IMR-90 (cell line): ENCODE measurements around the gene OR52B6. TPM values are rescaled to one million over a fixed set of nuclear protein-coding genes. Genes with fewer than 3 reads are reported as not detected.

ENCODE experiments used
- ATAC-seq: fragments of 200-7000 bp; cut with Tn5 transposase; 2 replicates; pipeline ENCODE4 v1.9.1; 2020; ENCODE audit warnings: low read depth, mild to moderate bottlenecking, moderate library complexity
- BruUV-seq: library from RNA; stranded (reverse); fragments of 400-500 nt; replicated peaks from 2 replicates; lab custom pipeline; 2021; lab: Mats Ljungman, UMichigan
- CTCF ChIA-PET: fragments of 300-600 bp; formaldehyde crosslinking; extraction: SDS; loops from one replicate; lab custom pipeline; 2021; ENCODE audit warnings: antibody characterized with exemption; lab: Yijun Ruan, JAX
- POLR2A ChIA-PET: fragments of 300-600 bp; sonication (Branson Sonifier 250); formaldehyde crosslinking; loops from one replicate; lab custom pipeline; 2022; ENCODE audit warnings: antibody characterized with exemption; ENCODE audit not compliant: unreplicated experiment; lab: Charles Lee
- DNase-seq: peaks from one replicate; pipeline ENCODE4 v3.0.0; 2013
- H2AFZ ChIP-seq: replicated peaks from 2 replicates; pipeline ENCODE3; 2013; ENCODE audit warnings: low read length, mild to moderate bottlenecking; ENCODE audit not compliant: poor library complexity
- H2AK5ac ChIP-seq: 2 replicates; pipeline ENCODE4 v1.6.1; 2013; ENCODE audit warnings: low read depth, low read length, inconsistent platforms
- H2AK9ac ChIP-seq: replicated peaks from 2 replicates; pipeline ENCODE3; 2013; ENCODE audit warnings: mild to moderate bottlenecking, low read depth, low read length, moderate library complexity; ENCODE audit not compliant: poor library complexity
- H2BK120ac ChIP-seq: 2 replicates; pipeline ENCODE4 v1.6.1; 2013; ENCODE audit warnings: low read depth, low read length, inconsistent platforms
- H2BK15ac ChIP-seq: 3 replicates; pipeline ENCODE4 v1.6.1; 2013; ENCODE audit warnings: low read depth, low read length, inconsistent platforms
- H2BK20ac ChIP-seq: 2 replicates; pipeline ENCODE4 v1.6.1; 2013; ENCODE audit warnings: low read depth, mild to moderate bottlenecking, inconsistent platforms, low read length, moderate library complexity
- H2BK5ac ChIP-seq: 2 replicates; pipeline ENCODE4 v1.6.1; 2013; ENCODE audit warnings: mild to moderate bottlenecking, low read depth, low read length, inconsistent platforms; ENCODE audit not compliant: poor library complexity, severe bottlenecking
- H3K14ac ChIP-seq: replicated peaks from 2 replicates; pipeline ENCODE4 v1.6.1; 2013; ENCODE audit warnings: low read depth, low read length, inconsistent platforms
- H3K18ac ChIP-seq: 2 replicates; pipeline ENCODE4 v1.6.1; 2013; ENCODE audit warnings: low read depth, low read length, control low read depth
- H3K23ac ChIP-seq: 2 replicates; pipeline ENCODE4 v1.6.1; 2013; ENCODE audit warnings: low read depth, low read length, inconsistent platforms
- H3K27ac ChIP-seq: 2 replicates; pipeline ENCODE4 v1.5.1; 2013; ENCODE audit warnings: mild to moderate bottlenecking, control low read depth, low read length; ENCODE audit not compliant: insufficient read depth
- H3K27me3 ChIP-seq: 2 replicates; pipeline ENCODE4 v1.6.1; 2013; ENCODE audit warnings: low read length; ENCODE audit not compliant: control insufficient read depth, insufficient read depth
- H3K36me3 ChIP-seq: 2 replicates; pipeline ENCODE4 v1.6.1; 2013; ENCODE audit warnings: low read length, mixed read lengths; ENCODE audit not compliant: control insufficient read depth, insufficient read depth
- H3K4ac ChIP-seq: 2 replicates; pipeline ENCODE4 v1.6.1; 2013; ENCODE audit warnings: low read depth, low read length, inconsistent platforms
- H3K4me1 ChIP-seq: 2 replicates; pipeline ENCODE4 v1.6.1; 2013; ENCODE audit warnings: low read length, mixed read lengths; ENCODE audit not compliant: control insufficient read depth, insufficient read depth
- H3K4me2 ChIP-seq: 2 replicates; pipeline ENCODE4 v1.6.1; 2013; ENCODE audit warnings: low read depth, mild to moderate bottlenecking, control low read depth, low read length, moderate library complexity
- H3K4me3 ChIP-seq: 2 replicates; pipeline ENCODE4 v1.5.1; 2013; ENCODE audit warnings: low read depth, mild to moderate bottlenecking, control low read depth, low read length, moderate library complexity; ENCODE audit not compliant: insufficient read depth
- H3K56ac ChIP-seq: 2 replicates; pipeline ENCODE4 v1.6.1; 2013; ENCODE audit warnings: low read length, inconsistent platforms; ENCODE audit not compliant: insufficient read depth; ENCODE audit errors: extremely low read depth
- H3K79me1 ChIP-seq, 2 experiments: 2 replicates each; pipeline ENCODE4 v1.6.1; 2013; ENCODE audit warnings: low read length in 2 of 2, inconsistent platforms in 1 of 2, low read depth in 1 of 2
- H3K9ac ChIP-seq: 2 replicates; pipeline ENCODE4 v1.6.1; 2013; ENCODE audit warnings: low read depth, low read length, control low read depth
- H3K9me1 ChIP-seq: 2 replicates; pipeline ENCODE4 v1.6.1; 2013; ENCODE audit warnings: low read length, inconsistent platforms; ENCODE audit not compliant: insufficient read depth
- H3K9me3 ChIP-seq: 2 replicates; pipeline ENCODE4 v1.6.1; 2013; ENCODE audit warnings: low read length; ENCODE audit not compliant: control insufficient read depth, insufficient read depth
- H4K20me1 ChIP-seq: 2 replicates; pipeline ENCODE4 v1.6.1; 2013; ENCODE audit warnings: low read length, inconsistent platforms; ENCODE audit not compliant: insufficient read depth
- H4K5ac ChIP-seq: 2 replicates; pipeline ENCODE4 v1.6.1; 2013; ENCODE audit warnings: mild to moderate bottlenecking, low read depth, low read length, control low read depth
- H4K8ac ChIP-seq, 2 experiments: 2 replicates each; pipeline ENCODE4 v1.6.1; 2013; ENCODE audit warnings: low read depth in 2 of 2, low read length in 2 of 2, control low read depth in 1 of 2, inconsistent platforms in 1 of 2
- H4K91ac ChIP-seq: 2 replicates; pipeline ENCODE4 v1.6.1; 2013; ENCODE audit warnings: low read depth, low read length, inconsistent platforms; ENCODE audit not compliant: insufficient read depth
- BHLHE40 ChIP-seq: fragments of 150-350 bp; IDR thresholded peaks from 2 replicates; pipeline ENCODE4 v1.6.1; 2016; ENCODE audit warnings: mild to moderate bottlenecking, low read depth, low read length
- CEBPB ChIP-seq: IDR thresholded peaks from 2 replicates; pipeline ENCODE4 v1.6.1; 2012; ENCODE audit warnings: low read depth, low read length, improper control_type of control experiment
- CHD1 ChIP-seq: IDR thresholded peaks from 2 replicates; pipeline ENCODE4 v1.6.1; 2012; ENCODE audit warnings: low read depth, low read length, improper control_type of control experiment
- ELK1 ChIP-seq: fragments of 150-350 bp; IDR thresholded peaks from 2 replicates; pipeline ENCODE4 v1.6.1; 2016; ENCODE audit warnings: low read depth, mild to moderate bottlenecking, low read length, moderate library complexity, borderline replicate concordance
- FOS ChIP-seq: fragments of 150-350 bp; IDR thresholded peaks from 2 replicates; pipeline ENCODE4 v1.6.1; 2016; ENCODE audit warnings: low read depth, low read length
- MAFK ChIP-seq: IDR thresholded peaks from 2 replicates; pipeline ENCODE4 v1.6.1; 2012; ENCODE audit warnings: low read depth, low read length, improper control_type of control experiment
- MAZ ChIP-seq: IDR thresholded peaks from 2 replicates; pipeline ENCODE4 v1.6.1; 2012; ENCODE audit warnings: low read depth, mild to moderate bottlenecking, low read length, improper control_type of control experiment, moderate library complexity, borderline replicate concordance
- MXI1 ChIP-seq: IDR thresholded peaks from 2 replicates; pipeline ENCODE4 v1.6.1; 2012; ENCODE audit warnings: low read depth, mild to moderate bottlenecking, low read length, moderate library complexity, borderline replicate concordance
- NFE2L2 ChIP-seq: fragments of 150-350 bp; IDR thresholded peaks from 2 replicates; pipeline ENCODE4 v1.6.1; 2016; ENCODE audit warnings: low read depth, mild to moderate bottlenecking, low read length
- POLR2A ChIP-seq: IDR thresholded peaks from 2 replicates; pipeline ENCODE4 v1.6.1; 2012; ENCODE audit warnings: mild to moderate bottlenecking, low read depth, low read length
- RAD21 ChIP-seq: IDR thresholded peaks from 2 replicates; pipeline ENCODE4 v1.6.1; 2012; ENCODE audit warnings: low read length, improper control_type of control experiment
- RCOR1 ChIP-seq: IDR thresholded peaks from 2 replicates; pipeline ENCODE4 v1.6.1; 2012; ENCODE audit warnings: mild to moderate bottlenecking, low read length, improper control_type of control experiment; ENCODE audit not compliant: insufficient replicate concordance
- RFX5 ChIP-seq: IDR thresholded peaks from 2 replicates; pipeline ENCODE4 v1.8.0; 2012; ENCODE audit warnings: low read depth, mild to moderate bottlenecking, low read length, moderate library complexity
- SMC3 ChIP-seq: fragments of 150-350 bp; IDR thresholded peaks from 2 replicates; pipeline ENCODE4 v1.6.1; 2016; ENCODE audit warnings: low read depth, mild to moderate bottlenecking, antibody characterized with exemption, low read length, moderate library complexity
- USF2 ChIP-seq: fragments of 150-350 bp; IDR thresholded peaks from 2 replicates; pipeline ENCODE4 v1.6.1; 2017; ENCODE audit warnings: mild to moderate bottlenecking, antibody characterized with exemption, low read length, low read depth
- WGBS, 2 experiments: methylation state at CpG; one replicate each; pipeline versions ENCODE4 v1.1.5 to v1.1.7; 2013; ENCODE audit warnings: missing lambda C conversion rate in 2 of 2; ENCODE audit not compliant: insufficient read length in 1 of 2; ENCODE audit errors: extremely low coverage in 2 of 2; 5-methylcytosine and 5-hydroxymethylcytosine counted together
- dilution Hi-C: fragments of 300-500 bp; cut with HindIII; formaldehyde crosslinking; loops from one replicate; pipeline ENCODE4 v1.14.3; 2018; ENCODE audit warnings: low sequenced_read_pairs; ENCODE audit not compliant: unreplicated experiment
- in situ Hi-C: fragments of 300-500 bp; cut with MboI; formaldehyde crosslinking; loops from 3 replicates; pipeline ENCODE4 v1.14.3; 2019; ENCODE audit warnings: low sequenced_read_pairs, inconsistent platforms, mixed read lengths
- intact Hi-C: fragments of 100-400 bp; cut with micrococcal nuclease; formaldehyde crosslinking; loops from 2 replicates; pipeline ENCODE4 v1.10.0; 2022
- polyA plus RNA-seq, 3 experiments: library from polyadenylated mRNA; depleted of rRNA; stranded (reverse); fragments of >200 nt; gene quantifications; 2 replicates each; pipeline ENCODE4 v1.2.3, GENCODE V29; 2012; ENCODE audit warnings: low replicate concordance in 1 of 3
- total RNA-seq: library from RNA; depleted of rRNA; stranded (reverse); fragments of >200 nt; gene quantifications from 2 replicates; pipeline ENCODE4 v1.2.3, GENCODE V29; 2012
- TF ChIP-seq, protein P1 (sequence below): conservative IDR thresholded peaks from 2 replicates; pipeline ENCODE4 v1.5.1; 2012; ENCODE audit warnings: mild to moderate bottlenecking, low read depth, low read length, improper control_type of control experiment

OR52B6 gene
- total and polyA plus RNA-seq, 2 of the 4 experiments (the other 2 are of a cell fraction), result not detected

GRCh38 chr11:5625281-5625680 is 44.6 kb downstream of the OR52B6 start:
- ATAC-seq (no peak), DNase-seq (no peak)
- Histone ChIP-seq H3K27ac (peak overlapping the region; percentile 42; the same call in 1 of the 2 replicates), H2BK15ac (peak overlapping the region; percentile 29; the same call in 2 of the 3 replicates), H2BK20ac (no peak overlapping the region), H2AK9ac (peak overlapping the region; percentile 78), H3K23ac (no peak overlapping the region; the same call in 1 of the 2 replicates), H3K9ac (peak overlapping the region; percentile 53), H2AK5ac (peak overlapping the region; percentile 36; the same call in 1 of the 2 replicates), H3K4me3 (peak overlapping the region; percentile 46), H3K36me3 (no peaks in the 10 kb centered on the region), H3K9me1 (peaks cover 14% of the 10 kb centered on the region), H3K4me1 (peaks cover 18% of the 10 kb centered on the region), H2BK120ac (peak overlapping the region; percentile 30; the same call in 1 of the 2 replicates), H3K27me3 (no peaks in the 10 kb centered on the region), H4K20me1 (no peaks in the 10 kb centered on the region), H4K5ac (peak overlapping the region; percentile 13), H3K79me1 (peaks cover 0 to 16% of the 10 kb centered on the region in 2 experiments; a peak in 3 of 4 replicates), H3K56ac (peak overlapping the region; percentile 45; the same call in 1 of the 2 replicates), H2AFZ (peak overlapping the region; percentile 25), H3K18ac (peak overlapping the region; percentile 16; the same call in 1 of the 2 replicates), H3K14ac (peak overlapping the region; percentile 61), H3K9me3 (no peaks in the 10 kb centered on the region), H2BK5ac (peak overlapping the region; percentile 35), H4K8ac (peak overlapping the region; percentile 78 to 95; a peak in 2 of 4 replicates), H3K4me2 (peak overlapping the region; percentile 94), H4K91ac (no peak overlapping the region), H3K4ac (peak overlapping the region; percentile 41)
- TF ChIP-seq CHD1, result no peak
- no peak for TF ChIP-seq CEBPB
- no peak for TF ChIP-seq BHLHE40
- TF ChIP-seq MXI1, result no peak
- TF ChIP-seq RAD21, result no peak
- no peak for TF ChIP-seq ELK1
- no peak for TF ChIP-seq RCOR1
- TF ChIP-seq NFE2L2, result no peak
- TF ChIP-seq SMC3, result no peak
- TF ChIP-seq FOS, result no peak
- no peak for TF ChIP-seq USF2
- no peak for TF ChIP-seq MAFK
- TF ChIP-seq, protein P1, sequence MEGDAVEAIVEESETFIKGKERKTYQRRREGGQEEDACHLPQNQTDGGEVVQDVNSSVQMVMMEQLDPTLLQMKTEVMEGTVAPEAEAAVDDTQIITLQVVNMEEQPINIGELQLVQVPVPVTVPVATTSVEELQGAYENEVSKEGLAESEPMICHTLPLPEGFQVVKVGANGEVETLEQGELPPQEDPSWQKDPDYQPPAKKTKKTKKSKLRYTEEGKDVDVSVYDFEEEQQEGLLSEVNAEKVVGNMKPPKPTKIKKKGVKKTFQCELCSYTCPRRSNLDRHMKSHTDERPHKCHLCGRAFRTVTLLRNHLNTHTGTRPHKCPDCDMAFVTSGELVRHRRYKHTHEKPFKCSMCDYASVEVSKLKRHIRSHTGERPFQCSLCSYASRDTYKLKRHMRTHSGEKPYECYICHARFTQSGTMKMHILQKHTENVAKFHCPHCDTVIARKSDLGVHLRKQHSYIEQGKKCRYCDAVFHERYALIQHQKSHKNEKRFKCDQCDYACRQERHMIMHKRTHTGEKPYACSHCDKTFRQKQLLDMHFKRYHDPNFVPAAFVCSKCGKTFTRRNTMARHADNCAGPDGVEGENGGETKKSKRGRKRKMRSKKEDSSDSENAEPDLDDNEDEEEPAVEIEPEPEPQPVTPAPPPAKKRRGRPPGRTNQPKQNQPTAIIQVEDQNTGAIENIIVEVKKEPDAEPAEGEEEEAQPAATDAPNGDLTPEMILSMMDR, result no peak
- TF ChIP-seq RFX5, result no peak
- no peak for TF ChIP-seq MAZ
- no peak for TF ChIP-seq POLR2A
- intact Hi-C loops (no loop called here), in situ Hi-C loops (no loop called here), dilution Hi-C loops (no loop called here)
- 42% methylated on average over 2 of the region's 4 CpGs; no CpG with 5 or more reads in 1 of the 2 experiments for WGBS, 2 experiments
- ChIA-PET POLR2A (no interaction called here), CTCF (no interaction called here)
- no TSS peak for BruUV-seq
